Raji (cell line): Measurements from ENCODE around the gene RNASE8.

Experiments
- POLR2A ChIP-seq: IDR thresholded peaks from 2 replicates; pipeline ENCODE4 v1.6.1; 2011; ENCODE audit warnings: low read depth, low read length, control low read depth; ENCODE audit not compliant: insufficient read depth

RNASE8 gene

DNA sequence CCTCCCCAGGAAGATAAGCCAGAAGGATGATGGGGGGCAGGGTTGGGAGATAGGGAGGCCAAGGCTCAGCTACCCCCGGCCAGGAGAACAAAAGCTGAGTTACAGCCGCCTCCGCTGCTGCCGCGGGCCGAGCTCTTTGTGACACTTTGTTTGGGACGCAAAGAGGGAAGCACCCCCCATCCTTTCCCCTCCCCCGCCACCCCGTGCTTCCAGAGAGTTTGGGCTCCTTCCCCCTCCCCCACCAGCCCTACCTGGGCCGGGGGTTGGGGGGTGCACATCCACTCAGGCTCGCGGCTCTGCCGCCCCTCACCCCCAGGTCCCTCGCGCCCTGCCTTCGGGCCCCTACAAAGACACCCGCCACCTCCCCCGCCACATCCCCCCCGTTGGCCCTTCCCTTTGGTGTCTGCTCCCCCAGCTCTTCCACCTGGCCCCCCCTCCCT is 40.0 kb downstream of the RNASE8 start:
- no peak for TF ChIP-seq POLR2A

DNA sequence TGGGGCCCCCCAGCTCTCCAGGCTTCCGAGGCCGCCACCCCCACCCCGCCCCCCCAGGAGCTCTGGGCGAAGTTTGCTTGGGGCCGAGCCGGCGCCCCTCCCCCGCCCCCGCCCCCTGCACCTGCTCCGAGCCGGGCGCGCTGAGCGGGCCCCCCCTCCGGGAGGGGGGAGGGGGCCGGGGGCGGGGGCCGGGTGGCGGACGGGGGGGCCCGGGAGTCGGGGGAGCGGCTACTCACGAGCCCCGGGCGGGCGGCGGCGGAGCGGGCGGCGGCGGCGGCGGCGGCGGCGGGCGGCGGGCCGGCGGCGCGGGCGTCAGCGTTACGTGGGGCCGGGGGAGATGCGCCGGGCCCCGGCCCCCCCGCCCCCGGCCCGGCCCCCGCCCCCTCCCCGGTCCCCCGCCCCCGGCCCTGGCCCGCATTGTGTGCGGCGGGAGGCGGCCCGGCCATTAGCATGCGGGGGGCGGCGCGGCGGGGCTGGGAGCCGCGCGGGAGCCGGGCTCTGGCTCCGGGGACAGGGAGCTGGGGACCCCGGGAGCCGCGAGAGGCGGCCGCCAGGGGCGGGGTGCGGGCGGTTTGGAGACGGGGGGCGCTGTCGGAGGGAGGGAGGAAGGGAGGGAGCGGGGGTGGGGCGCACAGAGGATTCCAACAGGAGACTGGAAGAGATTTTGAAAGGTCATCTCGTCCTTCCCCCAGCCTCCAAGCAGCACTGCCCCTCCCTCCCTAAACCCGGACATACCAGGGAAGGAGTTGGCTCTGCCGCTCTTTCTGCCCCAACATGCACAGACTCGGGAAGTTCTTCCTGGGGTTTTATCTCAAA is 40.7 kb downstream of the RNASE8 start, which contains the start of gene ZNF219:
Gene ZNF219, minus strand, starts transcription at position 580 of the 816 bp plus-strand sequence. CDS start 5,064 bp downstream, outside the sequence.
- no peak for TF ChIP-seq POLR2A

DNA sequence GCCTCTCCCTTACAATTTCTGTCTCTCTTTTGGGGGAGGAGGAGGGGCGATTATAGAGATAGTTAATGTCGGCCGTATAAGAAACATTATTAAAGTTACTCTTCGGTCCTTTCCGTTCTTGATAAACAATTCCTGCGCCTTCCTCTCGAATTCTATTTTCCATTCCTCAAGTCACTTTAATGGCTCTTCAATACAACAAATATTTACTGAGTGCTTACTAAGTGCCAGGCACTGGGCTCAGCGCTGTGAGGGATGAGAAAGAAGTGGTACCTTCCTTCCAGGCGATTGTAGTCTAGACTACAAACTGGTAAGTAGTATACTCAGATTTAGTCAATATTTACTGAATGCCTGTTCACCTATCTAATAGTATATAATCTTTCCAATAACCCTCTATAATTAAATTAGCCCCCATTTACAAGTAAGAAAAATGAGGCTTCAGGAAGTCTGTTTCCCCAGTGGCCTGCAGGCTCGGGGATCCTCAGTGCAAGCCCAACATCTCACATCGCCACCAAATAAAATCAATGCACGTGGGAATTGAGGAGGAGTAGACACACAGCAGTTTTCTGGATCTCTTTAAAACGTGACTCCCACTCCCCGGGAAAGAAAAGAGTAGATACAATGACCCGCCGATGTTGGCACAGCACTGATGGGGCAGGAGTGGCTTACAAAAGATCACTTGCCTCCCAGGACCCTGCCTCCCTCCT is 41.4 kb downstream of the RNASE8 start:
- no peak for TF ChIP-seq POLR2A

DNA sequence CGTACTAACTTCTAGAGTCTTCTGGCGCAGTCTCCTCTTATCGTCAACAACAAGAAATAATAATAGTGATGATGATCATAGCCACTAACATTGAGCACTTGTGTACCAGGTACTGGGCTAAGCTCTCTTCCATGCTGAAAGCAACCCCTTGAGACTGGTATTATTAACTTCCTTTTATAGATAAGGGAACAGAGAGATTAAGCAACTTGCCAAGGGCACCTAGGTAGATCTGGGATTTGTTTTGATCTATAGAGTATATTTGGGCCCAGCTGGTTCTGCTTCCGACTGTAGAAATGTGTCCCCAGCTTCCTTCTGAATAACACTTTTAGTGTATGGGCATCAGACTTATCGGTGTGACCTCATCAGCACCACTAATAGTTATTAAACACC is 42.0 kb downstream of the RNASE8 start:
- TF ChIP-seq POLR2A: no peak

DNA sequence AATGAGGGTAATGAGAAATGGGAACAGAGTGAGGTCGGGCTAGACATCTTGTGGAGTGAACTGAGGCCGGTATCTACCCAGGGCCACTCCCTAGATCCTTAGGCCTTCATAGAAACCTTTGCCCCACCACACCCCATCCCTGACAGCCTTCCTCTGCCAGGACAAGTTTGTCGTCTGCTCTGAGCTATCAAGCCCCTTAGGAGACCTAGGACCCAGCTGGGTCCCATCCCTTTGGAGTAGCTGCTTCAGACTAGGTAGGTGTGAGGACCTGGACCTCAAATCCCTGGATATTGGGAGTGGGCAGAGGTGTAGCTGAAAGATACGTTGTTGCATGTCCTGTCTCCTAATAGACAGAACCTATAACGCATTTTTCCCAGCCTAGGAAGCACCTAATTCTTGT is 43.3 kb downstream of the RNASE8 start, which contains the start of gene TMEM253:
Gene TMEM253, plus strand, starts transcription at position 136 of the 400 bp plus-strand sequence. CDS start 278 bp downstream, outside the sequence.
- no peak for TF ChIP-seq POLR2A

DNA sequence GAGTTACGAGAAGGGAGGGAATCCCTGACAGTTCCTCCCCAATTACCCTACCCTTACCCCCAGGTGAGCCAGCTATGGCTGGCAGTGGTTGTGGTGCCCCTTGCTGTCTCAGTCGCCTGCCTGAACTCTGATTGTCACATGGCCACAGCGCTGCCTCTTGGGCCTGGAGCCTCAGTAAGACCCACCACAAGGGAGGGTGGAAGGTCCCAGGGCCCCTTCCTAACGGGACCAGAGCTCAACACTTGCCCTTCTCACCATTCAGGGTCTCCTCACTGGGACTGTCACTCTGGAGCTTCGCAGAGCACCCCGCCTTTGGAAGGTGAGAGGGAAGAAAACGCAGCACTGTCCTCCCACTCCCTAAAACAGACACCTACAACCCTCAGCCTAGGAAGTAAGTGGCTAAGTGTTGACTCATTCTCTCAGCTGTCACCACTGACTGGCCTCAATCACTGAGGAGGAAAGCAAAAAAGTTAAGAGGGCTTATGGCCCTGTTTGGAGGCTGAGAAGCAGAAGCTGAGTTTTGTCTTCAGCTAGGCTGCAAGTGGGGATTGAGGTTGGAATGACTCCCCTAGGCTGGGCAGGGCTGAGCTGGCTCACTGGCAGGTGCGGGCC is 44.3 kb downstream of the RNASE8 start:
- no peak for TF ChIP-seq POLR2A

DNA sequence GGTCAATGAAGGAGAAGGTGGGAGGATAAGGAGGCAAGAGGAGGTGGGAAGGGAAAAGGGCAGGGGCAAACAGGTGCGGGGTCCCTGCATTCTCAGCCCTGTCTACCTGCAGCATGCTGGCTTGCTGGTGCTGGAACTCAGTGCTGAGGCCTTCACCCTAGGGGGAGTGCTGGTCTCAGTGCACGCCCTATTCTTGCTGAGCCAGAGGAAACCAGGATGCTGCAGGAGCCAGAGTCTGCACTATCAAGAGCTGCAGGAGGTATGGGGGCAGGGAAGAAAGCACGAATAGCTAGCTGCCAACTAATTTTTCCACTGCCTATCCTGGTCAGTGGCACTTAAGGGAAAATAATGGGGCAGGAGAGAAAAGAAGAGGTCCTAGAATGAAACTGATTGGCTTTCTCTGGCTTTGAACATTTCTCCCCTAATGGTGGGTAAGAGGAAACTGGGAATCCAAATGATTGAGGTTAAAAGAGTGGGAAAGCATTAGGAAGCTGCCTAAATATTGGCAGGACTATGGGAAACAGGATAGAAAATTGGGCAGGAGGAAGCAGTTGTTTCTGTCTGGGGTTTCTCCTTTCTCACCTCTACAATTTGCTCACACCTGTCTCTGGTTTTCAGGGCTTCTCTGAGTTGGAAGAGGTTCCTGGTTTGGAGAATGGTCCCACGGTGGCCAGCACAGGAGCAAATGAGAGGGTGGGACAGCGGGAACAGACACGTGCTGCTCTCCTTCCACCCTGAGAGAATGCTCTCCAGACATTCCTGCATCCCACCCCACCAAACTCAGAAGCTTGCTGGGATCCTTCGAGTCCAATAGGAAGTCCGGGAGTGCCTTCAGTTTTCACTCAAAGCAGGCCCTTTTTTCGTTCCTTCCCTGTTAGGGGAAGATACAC is 45.1 kb downstream of the RNASE8 start:
- no peak; the same call in 1 of the 2 replicates for TF ChIP-seq POLR2A

DNA sequence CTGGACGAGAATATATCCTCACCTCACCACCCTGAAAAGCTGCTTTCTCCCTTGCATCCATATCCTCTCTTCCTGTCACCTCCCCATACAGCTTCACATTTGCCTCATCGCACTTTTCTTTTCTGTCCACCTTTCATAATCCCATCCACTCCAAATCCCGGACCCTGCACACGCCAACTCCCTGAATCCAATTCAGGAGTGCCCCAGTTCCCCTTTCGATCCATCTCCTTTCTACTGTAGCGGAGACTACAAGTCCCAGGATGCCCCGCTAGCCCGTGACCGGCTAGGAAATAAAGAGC is 45.7 kb downstream of the RNASE8 start:
- TF ChIP-seq POLR2A: no peak

DNA sequence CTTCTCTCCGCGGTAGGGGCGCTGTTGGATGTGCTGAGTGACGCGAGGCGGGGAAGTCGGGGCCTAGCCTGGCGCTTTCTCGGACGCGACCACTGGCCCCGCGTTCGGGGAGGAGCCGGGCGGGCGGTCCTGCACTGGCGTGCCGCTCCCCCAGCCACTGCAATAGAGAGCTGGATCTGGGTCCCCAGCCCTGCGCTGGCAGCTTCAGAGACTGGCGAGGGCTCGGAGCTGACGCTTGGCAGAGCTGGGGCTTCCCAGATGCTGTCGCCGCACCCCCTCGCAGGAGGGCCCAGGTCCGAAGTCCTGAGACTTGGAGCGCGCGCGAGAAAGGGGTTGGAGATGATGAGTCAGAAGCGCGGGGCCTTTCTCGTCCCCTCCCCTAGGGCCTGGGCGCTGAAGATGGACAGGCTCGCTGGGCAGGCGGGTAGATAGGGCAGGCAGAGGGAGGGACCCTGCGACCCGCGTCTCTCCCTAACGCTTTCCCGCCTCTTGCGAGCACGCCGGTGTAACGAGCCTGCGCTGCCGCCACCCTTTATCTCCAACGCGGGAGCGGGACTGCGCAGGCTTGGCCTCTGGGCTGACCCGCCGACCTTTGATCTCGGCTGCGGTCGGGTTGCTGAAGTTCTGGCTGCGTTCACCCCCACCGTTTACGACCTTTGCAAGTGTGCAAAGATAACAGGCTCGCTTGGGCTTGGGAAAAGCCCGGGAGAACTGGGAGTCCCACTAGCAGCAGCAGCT is 46.3 kb downstream of the RNASE8 start:
- TF ChIP-seq POLR2A: peak; percentile 93

DNA sequence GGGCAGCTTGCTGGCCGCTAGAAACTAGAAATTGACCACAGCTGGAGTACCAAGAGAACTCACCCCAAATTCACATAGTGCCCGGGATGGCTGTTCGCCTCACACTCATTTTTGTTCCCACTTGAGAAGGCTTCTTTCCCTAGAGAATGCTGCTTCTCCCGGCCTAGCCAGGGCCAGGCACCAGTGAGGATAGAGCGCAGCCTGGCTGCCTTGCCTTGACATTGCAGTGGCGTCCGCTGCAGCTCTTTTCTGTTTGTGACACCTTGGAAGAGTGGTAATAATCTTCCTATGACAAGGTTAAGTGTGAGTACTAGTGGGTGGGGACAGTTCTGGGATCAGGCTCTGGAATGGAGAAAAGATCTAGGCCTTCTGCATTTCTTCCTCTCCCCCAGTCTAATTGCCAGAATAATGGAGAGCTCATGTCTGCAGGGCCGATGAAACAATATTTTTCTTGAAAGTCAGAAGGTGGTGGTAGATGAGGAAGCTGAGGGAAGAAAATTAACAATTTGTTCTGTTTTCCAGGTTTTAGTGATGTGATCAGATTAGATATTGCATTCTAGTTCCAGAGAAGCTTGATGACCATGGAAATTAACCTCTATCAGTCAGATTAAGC is 46.9 kb downstream of the RNASE8 start:
- no peak for TF ChIP-seq POLR2A

DNA sequence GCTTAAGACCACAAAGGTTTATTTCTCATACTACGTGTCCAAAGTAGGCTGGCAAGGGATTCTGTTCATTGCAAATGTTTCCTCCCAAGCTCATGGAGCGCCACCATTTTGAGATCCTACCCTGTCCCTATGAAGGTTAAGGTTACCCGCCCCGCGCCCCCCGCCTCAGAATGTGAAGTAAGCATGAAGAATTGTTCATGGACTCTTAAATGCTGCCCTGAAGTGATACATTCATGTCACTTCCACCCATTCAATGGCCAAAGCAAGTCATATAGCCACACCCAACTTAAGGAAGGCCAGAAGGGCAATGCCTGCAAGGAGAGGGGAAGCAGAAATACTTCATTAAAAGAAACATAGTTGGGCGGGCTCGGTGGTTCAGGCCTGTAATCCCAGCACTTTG is 47.5 kb downstream of the RNASE8 start:
- TF ChIP-seq POLR2A: no peak

DNA sequence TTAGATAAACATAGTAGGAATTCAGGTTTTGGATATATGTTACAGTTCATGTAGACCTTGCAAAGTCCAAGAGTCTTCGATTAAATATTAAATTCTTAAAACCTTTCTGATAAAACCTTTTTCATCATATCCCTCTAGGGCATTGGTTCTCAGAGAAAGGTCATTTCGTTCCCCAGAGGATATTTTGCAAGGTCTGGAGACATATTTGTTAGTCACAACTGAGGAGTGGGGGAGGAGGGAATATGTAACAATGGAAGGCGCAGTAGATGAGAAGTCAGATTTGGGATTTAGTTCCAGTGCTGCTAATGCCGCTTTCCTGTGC is 48.5 kb downstream of the RNASE8 start:
- TF ChIP-seq POLR2A: no peak

DNA sequence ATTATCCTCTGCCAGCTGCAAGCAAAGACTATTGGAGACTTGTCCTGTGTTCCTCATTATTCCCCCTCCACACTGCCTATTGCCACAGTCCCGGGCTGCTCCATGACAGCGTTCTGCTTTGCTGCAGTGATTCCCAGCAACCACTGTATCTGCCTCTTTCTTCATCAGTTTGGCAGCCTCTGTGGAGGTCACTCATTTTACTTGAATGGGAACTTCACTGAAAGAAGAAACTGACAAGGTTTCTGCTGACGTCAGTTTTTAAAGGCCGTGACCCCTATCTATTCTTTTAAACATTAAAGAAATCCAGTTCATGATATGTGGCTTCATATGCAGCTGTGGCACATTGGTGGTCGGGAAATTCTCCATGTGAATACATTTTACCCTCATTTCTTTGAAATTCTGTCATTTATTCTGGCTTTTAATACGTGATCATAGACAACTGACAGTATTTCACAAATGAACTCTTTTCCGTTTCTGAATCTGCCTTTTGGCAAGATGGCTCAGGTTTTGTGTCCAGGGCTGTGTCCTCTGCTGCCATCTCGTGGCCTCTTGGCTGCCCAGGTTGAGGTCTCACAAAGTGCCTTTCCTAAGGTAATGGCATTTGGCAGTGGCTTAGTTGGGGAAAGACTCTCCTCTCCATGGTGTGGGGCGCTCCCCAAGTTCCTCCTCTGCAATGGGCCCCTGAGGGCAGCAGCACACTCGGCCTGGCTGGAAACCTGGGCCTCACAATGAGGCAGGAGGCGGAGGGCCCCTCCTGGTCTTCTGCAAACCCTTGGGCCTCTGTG is 49.1 kb downstream of the RNASE8 start:
- TF ChIP-seq POLR2A: no peak
